Activated CD8-positive, alpha-beta T cell treated with anti-CD3 and anti-CD28 coated beads for 36 hours (primary cell): ENCODE measurements around the gene CPLX1. TPM values are rescaled to one million over a fixed set of nuclear protein-coding genes. Genes with fewer than 3 reads are reported as not detected.

ENCODE experiments used
- ATAC-seq: fragments of 200-7000 bp; cut with Tn5 transposase; one replicate; pipeline ENCODE4 v1.10.0; 2021; ENCODE audit warnings: mild to moderate bottlenecking, moderate library complexity
- CTCF ChIA-PET: fragments of 350-600 bp; sonication (Branson Sonifier 250); formaldehyde crosslinking; loops from one replicate; lab custom pipeline; 2021; ENCODE audit warnings: antibody characterized with exemption; lab: Charles Lee
- POLR2A ChIA-PET: fragments of 350-600 bp; sonication (Branson Sonifier 250); formaldehyde crosslinking; loops from one replicate; lab custom pipeline; 2021; ENCODE audit warnings: antibody characterized with exemption; lab: Charles Lee
- DNase-seq: peaks from one replicate; pipeline ENCODE4 v3.0.0-alpha.2; 2020
- H3K27ac Mint-ChIP-seq: one replicate; pipeline ENCODE4 v1.8.0; 2021; ENCODE audit warnings: mild to moderate bottlenecking, mixed read lengths
- H3K27me3 Mint-ChIP-seq: one replicate; pipeline ENCODE4 v1.8.0; 2021; ENCODE audit warnings: mixed read lengths
- H3K36me3 Mint-ChIP-seq: one replicate; pipeline ENCODE4 v1.8.0; 2021; ENCODE audit warnings: low read depth, mixed read lengths
- H3K4me1 Mint-ChIP-seq: one replicate; pipeline ENCODE4 v1.8.0; 2021; ENCODE audit warnings: low read depth, mixed read lengths
- H3K4me3 Mint-ChIP-seq: one replicate; pipeline ENCODE4 v1.8.0; 2021; ENCODE audit warnings: mild to moderate bottlenecking, moderate library complexity, mixed read lengths
- H3K9me3 Mint-ChIP-seq: one replicate; pipeline ENCODE4 v1.8.0; 2021; ENCODE audit warnings: mixed read lengths
- CTCF ChIP-seq: fragments of 200-600 bp; IDR thresholded peaks from one replicate; pipeline ENCODE4 v1.8.0; 2022; ENCODE audit warnings: antibody characterized with exemption, mild to moderate bottlenecking
- intact Hi-C: fragments of 100-400 bp; cut with micrococcal nuclease; formaldehyde crosslinking; loops from one replicate; pipeline ENCODE4 v1.10.0; 2022
- total RNA-seq, 2 experiments: library from RNA; stranded (reverse); gene quantifications; one replicate each; pipeline ENCODE4 v1.2.3, GENCODE V29; 2021

The CPLX1 gene
- total RNA-seq = not detected

- ATAC-seq (peak; percentile 41), DNase-seq (no peak)
- ChIA-PET POLR2A (no interaction called here), CTCF (no interaction called here)
- H3K36me3 Mint-ChIP-seq = no peaks in the 10 kb centered on the region
- H3K27me3 Mint-ChIP-seq = peaks cover 44% of the 10 kb centered on the region
- H3K27ac Mint-ChIP-seq = no peak within 1 kb of the TSS
- intact Hi-C loops = no loop called here
- H3K4me3 Mint-ChIP-seq = no peak within 1 kb of the TSS
- H3K4me1 Mint-ChIP-seq = no peaks in the 10 kb centered on the region
- TF ChIP-seq CTCF = no peak
- no peaks in the 10 kb centered on the region for H3K9me3 Mint-ChIP-seq
Measured at GRCh38 chr4:825971-826330, at the start of gene CPLX1. CPLX1 (minus strand) TSS chr4:826129; CDS start chr4:824522, 1,607 bp downstream.

GRCh38 chr4:874971-875817 is 49.3 kb upstream of the CPLX1 start:
- H3K9me3 Mint-ChIP-seq = no peaks in the 10 kb centered on the region
- peaks cover 47% of the 10 kb centered on the region for H3K36me3 Mint-ChIP-seq
- ChIA-PET CTCF (no interaction called here), POLR2A (interaction anchor here (0.6 kb wide), 1 partner anchor 294 kb away, joined by 3 read pairs; no protein-coding TSS in a partner anchor)
- DNase-seq (no peak), ATAC-seq (no peak)
- H3K27me3 Mint-ChIP-seq = no peaks in the 10 kb centered on the region
- no peak overlapping the region for H3K27ac Mint-ChIP-seq
- TF ChIP-seq CTCF = no peak
- peaks cover 23% of the 10 kb centered on the region for H3K4me1 Mint-ChIP-seq
- intact Hi-C loops = no loop called here
- H3K4me3 Mint-ChIP-seq = no peak overlapping the region

- POLR2A ChIA-PET = interaction anchor here (0.8 kb wide), 1 partner anchor 13 kb away, joined by 4 read pairs; no protein-coding TSS in a partner anchor
- H3K27me3 Mint-ChIP-seq = no peaks in the 10 kb centered on the region
Measured at GRCh38 chr4:874056-874455, 48.1 kb upstream of the CPLX1 start.

GRCh38 chr4:872241-872981 is 46.5 kb upstream of the CPLX1 start:
- no peaks in the 10 kb centered on the region for H3K4me1 Mint-ChIP-seq
- ATAC-seq (no peak), DNase-seq (no peak)
- POLR2A ChIA-PET = no interaction called here
- H3K27me3 Mint-ChIP-seq = no peaks in the 10 kb centered on the region
- H3K36me3 Mint-ChIP-seq = peaks cover 47% of the 10 kb centered on the region
- no peak overlapping the region for H3K4me3 Mint-ChIP-seq
- H3K9me3 Mint-ChIP-seq = no peaks in the 10 kb centered on the region
- CTCF ChIA-PET = no interaction called here
- no peak for TF ChIP-seq CTCF
- intact Hi-C loops = no loop called here
- H3K27ac Mint-ChIP-seq = no peak overlapping the region

More at GRCh38 chr4:874056-874455, 48.1 kb upstream of the CPLX1 start:
- CTCF ChIA-PET = interaction anchor here (1.0 kb wide), 1 partner anchor 132 kb away, joined by 3 read pairs; no protein-coding TSS in a partner anchor
- H3K36me3 Mint-ChIP-seq = peaks cover 54% of the 10 kb centered on the region
- intact Hi-C loops = no loop called here
- no peaks in the 10 kb centered on the region for H3K9me3 Mint-ChIP-seq
- H3K4me3 Mint-ChIP-seq = no peak overlapping the region
- ATAC-seq (no peak), DNase-seq (no peak)
- H3K27ac Mint-ChIP-seq = no peak overlapping the region
- H3K4me1 Mint-ChIP-seq = peaks cover 11% of the 10 kb centered on the region
- no peak for TF ChIP-seq CTCF

GRCh38 chr4:871484-871883 is 45.6 kb upstream of the CPLX1 start:
- ChIA-PET POLR2A (no interaction called here), CTCF (no interaction called here)
- Mint-ChIP-seq H3K27me3 (no peaks in the 10 kb centered on the region), H3K4me3 (no peak overlapping the region), H3K36me3 (peaks cover 39% of the 10 kb centered on the region), H3K27ac (no peak overlapping the region), H3K4me1 (peaks cover 2% of the 10 kb centered on the region), H3K9me3 (no peaks in the 10 kb centered on the region)
- ATAC-seq = no peak
- DNase-seq = no peak
- intact Hi-C loops = no loop called here
- TF ChIP-seq CTCF = no peak
